NOMO-1 (cell line): Measurements from ENCODE around the gene LHPP.
"Not testable (repeated sequence)": the region's sequence is repeated elsewhere in the genome, so short reads cannot be mapped to it uniquely, and the experiment has no call there.

Source experiments
- DNase-seq, 2 experiments: peaks; one replicate each; lab custom pipeline; 2025; ENCODE audit not compliant: unreplicated experiment in 2 of 2; lab: John Stamatoyannopoulos, UW

LHPP gene

DNA sequence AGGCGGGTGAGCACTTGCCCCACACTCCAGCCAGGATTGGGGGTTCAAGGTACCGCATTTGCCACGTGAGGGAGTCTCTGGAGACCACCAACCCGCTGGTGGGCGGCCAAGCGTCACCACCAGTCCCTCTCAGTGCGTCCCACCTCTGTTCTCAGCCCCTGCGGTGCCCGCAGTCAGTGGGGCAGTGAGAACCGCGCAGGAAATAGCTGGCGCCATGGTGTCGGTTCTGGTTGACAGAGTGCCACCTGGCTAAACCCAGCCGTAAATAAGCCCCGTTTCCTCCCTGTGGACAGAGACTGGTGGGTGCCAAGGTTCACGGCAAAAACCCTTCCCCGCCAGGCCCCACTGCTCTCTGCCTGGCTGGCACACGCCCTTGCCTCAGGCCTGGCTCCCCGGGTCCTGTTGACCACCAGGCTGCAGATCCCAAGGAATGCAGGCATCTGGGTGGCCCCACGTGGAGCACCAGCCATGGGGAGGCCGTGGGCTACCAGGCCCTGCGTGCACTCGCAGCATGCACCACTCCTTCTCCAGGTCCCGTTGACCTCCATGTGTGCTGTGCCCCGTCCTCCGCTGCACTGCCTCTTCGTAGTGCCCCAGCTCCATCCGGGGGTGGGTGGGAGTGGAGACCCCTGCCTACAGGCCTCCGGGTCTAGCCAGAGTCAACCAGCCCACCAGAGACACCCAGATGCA, 140.0 kb downstream of the LHPP start:
- DNase-seq, result no peak

DNA sequence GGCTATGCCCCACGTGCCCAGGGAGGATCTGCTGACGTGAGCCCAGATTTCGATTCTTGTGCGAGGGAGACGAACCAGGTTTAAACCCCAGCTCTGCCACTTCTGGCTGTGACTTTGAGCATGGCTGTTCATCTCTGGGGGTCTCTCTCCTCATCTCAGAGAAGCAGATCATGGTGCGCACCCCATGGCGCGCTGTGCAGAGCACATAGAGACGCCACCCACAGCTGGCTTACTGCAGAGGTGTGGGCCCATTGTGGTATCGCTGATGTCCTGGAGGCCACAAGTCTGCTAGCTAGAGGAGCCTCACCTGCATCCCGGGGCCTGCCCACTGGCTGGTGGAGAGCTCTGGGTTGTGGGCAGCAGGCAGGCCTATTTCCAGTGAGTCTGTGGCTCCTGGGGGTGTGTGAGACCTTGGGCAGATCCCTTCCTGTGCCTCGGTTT, 140.5 kb downstream of the LHPP start:
- DNase-seq, result no peak

DNA sequence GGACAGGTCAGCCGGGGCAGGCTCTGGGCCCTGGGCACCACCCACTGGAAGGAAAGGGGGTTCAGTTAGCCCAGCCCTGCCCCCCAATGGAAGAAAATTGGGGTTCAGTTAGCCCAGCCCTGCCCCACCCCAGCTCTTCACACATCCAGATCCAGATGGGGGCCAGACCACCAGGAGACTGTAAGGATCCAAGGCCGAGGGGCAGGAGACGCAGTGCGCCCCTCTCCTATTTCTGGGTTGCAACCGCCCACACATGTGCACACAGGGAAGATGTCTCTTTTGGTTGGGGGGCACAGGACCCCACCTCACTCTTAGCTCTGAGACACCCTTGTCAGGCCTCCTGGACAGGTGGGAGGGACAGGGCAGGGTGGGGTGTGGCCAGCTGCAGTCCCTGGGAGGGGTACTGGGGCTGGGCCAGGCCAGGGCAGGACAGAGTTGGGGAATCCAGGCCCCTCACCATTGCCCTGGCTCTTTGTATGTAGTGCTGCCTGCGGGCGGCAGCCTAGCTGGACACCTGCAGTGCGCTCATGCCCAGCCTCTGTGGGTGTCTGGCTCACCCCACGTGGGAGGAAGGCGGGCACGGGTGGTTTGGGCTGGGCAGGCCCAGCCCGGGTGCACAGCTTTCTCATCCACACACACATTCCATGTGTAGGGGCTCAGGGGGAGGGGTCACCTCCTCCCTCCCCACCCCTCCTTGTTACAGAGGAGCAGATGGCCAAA, 141.2 kb downstream of the LHPP start:
- no peak for DNase-seq

DNA sequence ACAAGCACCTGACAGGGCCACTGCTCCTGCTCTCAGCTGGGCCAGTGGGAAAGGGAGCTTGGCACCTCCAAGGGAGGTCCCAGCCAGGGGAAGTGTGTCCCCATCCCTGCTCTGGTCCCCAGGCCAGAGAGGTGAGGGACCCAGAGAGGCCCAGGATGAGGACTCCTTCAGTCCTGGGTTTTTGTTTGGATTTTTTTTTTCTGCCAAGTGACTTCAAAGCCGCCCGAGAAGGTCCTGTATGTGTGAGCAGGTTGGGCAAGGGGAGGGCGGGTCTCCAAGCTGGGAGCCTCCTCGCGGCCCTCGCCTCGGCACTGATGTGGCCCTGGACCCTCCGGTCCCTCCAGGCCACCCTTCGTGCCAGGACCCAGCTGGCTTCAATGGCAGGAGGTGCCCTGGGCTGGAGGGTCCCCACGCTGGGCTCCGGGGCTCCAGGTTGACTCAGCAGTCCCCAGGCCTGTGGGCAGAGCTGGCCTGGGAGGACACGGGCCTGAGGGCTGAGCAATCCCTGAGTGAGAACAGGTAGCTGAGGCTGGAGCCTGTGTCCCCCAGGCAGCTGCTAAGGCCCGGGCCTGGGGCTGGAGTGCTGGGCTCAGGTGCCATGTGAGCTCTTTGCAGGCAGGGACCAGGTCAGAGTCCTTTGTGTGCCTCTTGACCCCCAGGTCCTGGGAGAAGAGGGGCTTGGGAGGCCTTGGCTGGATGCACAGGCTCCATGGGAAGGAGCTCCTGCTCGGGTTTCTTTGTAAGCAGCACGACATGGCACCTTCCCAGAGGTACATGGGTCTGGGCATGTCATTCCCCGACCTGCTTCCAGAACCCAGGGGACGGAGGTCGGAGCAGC, 142.0 kb downstream of the LHPP start:
- no peak for DNase-seq

DNA sequence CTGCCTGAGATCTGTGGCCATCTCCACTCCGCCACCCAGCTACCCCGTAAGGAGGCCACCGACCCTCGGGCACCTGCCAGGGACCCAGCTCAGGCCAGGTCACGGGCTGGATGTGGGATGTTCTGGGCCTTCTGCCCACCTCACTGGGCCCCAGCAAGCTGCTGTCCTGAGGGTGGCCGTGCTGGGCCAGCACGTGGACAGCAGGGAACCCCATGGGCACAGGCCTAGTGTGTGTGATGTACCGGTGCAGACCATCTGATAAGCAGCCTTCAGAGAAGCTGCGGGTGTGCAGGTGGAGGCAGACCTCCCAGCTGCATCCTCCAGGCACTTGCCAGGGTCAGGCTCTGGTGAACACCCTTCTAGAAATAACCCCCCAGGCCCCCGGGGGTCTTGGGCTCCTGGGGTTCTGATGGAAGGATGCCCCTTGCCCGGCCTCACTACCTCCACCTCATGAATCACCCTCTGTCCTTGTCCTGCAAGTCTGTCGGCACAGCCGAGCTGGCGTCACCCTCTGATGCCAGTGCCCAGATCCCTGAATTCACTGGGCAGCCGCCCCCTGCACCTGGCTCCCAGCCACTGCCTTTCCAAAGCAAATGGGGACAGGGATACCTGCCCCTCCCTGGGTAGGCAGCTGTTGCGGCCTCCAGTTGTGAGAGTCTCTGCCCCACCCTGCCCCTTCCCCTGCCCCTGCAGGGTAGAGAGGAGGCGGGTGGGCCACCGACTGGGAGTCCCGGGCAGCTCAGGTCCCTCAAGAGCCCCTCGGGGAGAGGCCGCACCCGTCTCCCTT, 142.8 kb downstream of the LHPP start:
- DNase-seq, result no peak

DNA sequence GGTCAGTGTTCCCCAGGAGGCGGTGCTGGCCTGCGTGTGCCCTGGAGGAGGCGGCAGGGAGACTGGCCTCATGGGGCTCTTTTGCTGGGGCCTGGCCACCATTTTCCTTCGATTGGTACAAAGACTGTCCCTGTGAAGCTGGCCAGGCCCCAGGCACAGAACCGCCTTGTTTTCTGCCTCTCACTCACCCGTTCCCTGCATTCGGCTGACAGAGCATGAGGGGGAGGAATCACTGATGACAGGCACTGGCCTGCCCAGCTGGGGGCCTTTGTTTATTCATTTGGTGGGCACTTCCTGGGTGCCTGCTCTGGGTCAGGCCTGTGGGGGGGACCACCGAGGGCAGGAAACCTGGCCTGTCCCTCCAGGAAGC, 143.4 kb downstream of the LHPP start:
- no peak for DNase-seq

DNA sequence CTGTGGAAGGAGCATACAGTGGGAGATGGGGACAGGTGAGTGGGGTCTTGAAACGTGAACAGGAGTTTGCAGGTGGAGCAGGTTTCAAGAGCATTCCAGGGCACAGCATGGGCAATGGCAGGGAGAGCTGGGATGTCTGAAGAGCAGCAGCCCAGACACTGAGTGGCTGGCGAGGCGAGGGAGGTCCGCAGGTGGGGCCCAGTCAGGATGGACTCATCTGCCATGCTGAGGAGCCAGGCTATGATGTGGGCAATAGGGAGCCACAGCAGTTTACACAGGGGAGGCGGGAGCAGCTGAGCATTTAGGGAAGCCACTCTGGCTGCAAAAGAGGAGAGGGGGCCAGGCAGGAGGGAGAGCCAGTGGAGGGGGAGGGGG, 143.8 kb downstream of the LHPP start:
- no peak for DNase-seq

DNA sequence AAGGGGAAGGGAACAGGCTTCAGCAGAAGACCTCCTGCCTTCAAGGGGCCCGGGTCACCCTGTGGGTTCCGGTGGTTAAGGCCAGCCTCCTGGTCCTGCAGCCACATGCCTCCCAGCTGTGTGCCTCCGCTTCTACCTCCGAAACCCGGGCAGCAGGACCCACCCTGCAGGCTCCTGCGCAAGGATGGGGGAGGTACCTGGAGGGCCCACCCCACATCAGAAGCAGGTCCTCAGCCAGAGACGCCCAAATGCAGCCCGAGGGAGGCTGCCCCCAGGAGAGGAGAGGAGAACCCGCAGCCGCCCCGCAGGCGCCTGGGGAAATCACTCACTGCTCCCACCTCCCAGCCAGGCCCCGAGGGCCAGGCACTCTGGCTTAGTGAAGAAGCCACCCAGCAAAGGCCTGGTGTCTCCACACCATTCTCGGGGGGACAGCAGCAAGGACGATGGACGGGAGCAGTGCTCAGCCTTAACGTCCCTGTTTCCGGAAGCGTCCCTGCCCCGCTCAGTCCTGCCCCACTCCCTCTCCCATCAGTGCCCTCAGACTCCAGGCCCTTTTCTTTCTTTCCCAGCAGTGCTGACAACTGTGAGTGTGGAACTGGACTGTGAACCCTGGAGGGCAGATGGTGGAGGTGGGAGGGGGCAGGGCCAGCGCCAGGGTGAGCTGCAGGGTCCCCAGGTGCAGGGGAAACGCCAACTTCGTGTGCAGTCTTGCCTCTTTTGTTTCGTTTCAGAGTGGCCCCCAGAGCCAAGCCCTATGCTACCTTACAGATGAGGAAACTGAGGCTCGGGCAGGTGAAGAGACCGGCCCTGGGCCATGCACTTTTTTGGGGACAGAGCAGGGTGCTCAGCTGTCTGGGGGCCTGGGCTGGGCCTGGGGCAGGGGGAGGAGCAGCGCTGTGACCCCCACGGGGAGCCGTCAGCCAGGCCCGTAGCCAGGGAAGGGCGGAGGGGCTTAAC, 144.5 kb downstream of the LHPP start:
- no peak for DNase-seq

DNA sequence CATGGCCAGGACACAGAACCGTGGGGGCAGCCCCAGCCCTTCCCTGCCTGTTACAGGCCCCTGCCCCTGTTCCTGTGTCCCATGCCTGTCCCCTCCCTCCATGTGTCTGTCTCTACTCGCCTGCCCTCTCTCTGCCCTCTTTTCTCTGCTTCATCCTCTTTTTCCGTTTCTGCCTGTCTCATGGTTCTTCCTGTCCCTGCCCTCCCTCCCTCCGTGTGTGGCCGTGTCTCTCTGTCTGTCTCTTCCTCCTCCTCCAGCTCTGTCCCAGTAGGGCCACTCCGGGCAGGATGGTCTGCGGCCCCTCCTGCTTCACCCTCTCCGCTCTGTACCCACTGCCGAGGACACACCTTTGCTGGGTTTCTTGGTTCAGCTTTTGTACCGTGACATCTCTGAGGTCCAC, 145.2 kb downstream of the LHPP start:
- DNase-seq, result no peak

DNA sequence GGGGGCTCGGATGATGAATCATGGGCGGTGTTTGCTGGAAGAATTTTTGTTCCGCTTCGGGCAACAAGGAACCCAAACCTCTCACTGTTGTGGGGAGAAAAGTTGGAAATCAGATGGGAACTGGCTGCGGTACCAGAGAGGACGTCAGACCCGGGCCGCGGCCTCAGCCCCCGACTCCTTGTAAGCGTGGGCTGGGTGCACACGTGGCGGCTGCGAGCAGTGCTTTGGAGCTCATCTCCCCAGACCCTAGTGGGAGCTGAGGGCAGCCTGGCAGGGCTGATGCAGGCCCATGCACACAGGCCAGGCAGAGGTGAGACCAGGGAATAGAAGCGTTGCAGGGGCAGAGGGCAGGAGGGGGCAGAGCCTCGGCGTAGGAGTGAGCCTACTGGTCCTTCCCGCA, 146.1 kb downstream of the LHPP start:
- DNase-seq, result no peak

DNA sequence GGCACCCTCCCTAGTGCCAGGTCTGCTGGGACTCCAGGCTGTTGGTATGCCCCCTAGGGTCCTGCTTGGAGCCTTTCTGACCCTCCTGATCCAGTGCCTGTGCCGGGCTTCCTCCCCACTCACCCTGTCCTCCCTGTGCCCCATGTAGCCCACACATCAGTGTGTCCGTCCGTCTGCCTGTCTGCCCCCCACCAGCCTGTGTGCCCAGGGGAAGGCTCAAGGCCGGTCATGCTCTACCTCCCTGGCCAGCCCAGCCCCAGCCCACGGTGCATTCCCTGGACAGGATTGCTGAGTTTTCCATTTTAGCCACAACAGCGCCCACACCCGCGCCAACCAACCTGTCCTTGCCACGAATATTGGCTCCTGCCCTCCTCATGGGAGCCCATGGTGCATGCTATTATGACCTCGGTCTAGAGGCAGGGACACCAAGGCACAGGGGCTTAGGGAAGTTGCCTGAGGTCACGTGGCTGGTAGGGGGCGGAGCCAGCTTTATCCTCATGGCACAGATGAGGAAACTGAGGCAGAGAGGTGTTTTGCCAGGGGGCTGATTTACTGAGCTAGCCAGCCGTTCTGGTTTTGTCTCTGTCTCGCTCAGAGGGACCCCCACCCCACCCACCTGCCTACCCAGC, 146.6 kb downstream of the LHPP start:
- no peak for DNase-seq

DNA sequence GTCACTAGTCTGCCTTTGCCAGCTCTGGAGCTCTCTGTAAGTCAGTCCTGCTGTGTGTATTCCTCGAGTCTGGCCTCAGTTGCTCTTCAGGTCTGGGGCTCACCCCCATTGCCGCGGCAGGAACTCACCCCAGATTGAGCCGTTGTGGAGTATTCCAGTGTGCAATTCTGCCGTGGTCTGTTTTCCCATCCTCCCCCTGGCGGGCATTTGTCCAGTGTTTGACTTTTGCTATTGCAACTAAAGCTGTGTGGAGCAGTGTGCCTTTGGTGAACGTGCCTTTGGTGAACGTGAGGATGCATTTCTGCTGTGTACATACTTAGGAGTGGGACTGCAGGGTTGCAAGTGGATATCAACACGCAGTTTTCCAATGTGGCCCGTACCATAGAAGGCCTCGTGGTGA, 148.1 kb downstream of the LHPP start:
- no peak for DNase-seq

DNA sequence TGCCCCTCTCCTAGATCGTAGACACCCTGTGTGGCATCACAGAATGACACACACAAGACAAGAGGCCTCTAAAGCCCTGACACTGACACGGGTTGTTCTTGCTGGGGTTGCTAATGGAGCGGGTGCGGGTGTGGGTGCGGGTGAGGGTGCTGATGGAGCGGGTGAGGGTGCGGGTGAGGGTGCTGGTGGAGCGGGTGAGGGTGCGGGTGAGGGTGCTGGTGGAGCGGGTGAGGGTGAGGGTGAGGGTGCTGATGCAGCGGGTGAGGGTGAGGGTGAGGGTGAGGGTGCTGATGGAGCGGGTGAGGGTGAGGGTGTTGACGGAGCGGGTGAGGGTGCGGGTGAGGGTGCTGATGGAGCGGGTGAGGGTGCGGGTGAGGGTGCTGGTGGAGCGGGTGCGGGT, 148.6 kb downstream of the LHPP start:
- not testable (repeated sequence) for DNase-seq

DNA sequence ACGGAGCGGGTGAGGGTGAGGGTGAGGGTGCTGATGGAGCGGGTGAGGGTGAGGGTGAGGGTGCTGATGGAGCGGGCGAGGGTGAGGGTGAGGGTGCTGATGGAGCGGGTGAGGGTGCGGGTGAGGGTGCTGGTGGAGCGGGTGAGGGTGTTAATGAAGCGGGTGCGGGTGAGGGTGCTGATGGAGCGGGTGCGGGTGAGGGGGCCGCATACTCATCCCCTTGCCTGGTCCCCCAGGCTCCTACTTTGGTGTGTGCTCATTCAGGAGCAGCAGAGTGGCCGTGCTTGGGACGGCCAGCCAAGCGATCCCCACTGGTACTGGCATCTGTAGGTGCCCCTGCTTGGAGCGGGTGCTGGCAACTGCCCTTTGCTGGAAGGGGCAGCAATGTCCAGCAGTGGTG, 149.2 kb downstream of the LHPP start:
- DNase-seq, result not testable (repeated sequence)

DNA sequence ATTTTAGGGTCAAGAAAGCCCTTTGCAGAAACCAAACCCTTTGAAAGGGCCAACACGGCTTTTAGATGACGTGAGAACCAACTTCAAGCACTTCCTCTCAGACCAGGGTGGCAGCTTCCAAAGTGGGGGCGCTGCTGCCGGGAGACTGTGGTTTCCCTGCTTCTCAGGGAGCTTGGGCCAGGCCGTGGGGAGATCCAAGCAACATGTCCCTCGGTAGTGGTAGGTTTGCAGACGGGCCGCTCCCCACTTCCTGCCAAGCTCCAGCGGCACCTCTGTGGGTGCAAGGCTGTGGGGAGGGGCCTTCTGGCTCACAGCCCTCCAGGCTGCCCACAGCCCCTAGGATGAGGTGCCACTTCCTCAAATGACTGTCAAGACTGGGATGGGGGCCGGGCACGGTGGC, 150.1 kb downstream of the LHPP start:
- DNase-seq, result peak; percentile 21 to 38

DNA sequence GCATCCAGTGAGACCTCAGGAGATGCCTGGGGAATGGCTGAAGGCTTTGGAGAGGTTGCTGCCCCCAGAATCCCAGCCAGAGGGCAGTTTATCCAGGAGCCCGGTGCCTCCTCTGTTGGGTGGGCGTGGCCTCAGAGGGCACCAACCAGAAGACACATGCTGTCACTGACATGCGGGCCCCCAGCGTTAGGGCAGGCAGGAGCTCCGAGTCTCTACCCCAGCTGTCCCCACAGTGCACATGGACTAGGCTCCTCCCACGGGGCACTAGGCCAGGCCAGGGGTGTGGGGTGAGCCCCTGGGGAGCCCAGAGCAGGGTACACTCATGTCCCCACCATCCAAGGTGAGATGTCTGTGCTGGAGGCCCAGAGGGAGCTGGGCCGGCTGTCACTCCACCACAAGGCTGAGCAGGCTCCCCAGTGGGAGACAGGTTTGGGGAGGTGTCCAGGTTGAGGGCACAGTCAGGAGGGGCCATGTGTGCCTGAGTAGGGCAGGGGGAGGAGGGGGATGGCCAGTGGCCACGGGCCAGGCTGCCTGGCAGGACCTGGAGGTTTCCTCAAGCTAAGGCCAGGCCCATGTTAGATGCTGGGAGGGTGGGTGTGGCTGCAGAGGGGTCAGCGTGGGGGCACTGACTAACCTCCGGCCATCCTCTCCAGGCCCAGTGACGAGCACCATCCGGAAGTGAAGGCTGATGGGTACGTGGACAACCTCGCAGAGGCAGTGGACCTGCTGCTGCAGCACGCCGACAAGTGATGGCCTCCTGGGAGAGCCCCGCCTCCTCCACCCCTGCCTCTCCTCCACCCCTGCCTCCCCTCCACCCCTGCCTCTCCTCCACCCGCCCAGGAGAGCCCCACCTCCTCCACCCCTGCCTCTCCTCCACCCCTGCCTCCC, 151.2 kb downstream of the LHPP start:
- no peak for DNase-seq

DNA sequence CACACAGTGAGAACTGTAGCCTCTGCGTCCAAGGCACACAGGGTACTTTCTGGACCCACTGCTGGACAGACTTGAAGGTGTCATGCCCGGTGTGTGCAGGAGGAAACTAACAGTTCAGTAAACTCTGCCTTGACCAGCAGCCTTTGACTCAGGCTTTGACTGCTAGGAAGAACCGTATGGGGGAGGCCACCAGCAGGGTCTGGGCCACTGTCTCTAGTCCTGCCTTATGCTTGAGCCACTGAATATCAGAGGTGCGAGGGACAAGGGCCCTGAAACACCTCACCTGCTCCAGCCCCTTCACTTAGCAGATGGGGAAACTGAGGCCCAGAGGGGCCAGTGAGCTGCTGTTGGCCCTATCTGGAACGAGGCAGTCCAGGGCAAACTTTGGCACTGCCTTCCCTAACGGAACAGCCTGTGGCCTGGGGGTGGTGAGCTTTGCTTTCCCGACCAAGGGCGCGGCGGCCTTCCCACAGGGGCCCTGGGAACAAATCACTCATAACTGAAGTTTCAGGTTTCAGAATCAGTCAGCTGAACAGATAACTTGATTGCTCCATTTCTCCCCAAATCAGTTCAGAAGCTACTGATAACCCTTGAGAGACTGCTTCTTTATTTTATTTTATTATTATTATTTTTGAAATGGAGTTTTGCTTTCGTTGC, 152.5 kb downstream of the LHPP start:
- no peak for DNase-seq

DNA sequence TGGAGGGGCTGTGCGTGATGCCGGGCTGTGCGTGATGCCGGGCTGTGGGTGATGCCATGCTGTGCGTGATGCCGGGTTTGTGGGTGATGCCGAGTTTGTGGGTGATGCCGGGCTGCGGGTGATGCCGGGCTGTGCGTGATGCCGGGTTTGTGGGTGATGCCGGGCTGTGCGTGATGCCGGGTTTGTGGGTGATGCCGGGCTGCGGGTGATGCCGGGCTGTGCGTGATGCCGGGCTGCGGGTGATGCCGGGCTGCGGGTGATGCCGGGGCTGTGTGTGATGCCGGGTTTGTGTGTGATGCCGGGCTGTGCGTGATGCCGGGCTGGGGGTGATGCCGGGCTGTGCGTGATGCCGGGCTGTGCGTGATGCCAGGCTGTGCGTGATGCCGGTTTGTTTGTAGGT, 153.6 kb downstream of the LHPP start:
- no peak for DNase-seq
